ENCODE data around the gene HDLBP.

The HDLBP gene

DNA sequence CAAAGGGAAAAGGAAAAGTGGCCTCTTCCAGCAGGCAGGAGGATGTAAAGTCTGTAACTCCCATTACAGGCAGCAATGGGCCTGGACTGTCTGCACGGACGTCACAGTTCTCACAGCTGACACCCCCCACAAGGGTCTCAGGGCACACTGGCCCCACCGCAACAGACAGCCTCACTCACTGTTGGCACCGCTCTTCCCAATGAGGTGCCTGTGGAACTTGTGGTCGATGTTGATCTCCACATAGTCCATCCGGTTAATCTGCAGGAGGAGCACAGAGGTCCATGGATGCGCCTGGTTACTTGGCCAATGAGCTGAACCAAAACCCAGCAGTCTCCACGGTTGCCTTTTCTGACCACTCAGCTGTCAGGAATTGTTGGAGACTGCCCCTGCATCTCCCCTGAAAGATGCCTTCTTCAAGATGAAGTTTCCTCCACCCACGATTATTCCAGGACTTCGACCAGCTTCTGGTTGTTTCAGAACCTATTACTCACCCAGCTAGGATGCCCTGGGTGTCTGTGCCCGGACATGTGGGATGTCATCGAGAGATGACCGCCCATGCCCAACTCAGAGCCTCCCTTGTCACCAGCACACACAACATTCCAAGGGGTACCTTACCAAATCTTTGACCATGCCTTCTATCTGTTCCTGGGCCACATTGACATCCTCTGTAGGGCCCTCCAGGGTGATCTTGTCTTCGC, 62.5 kb downstream of the HDLBP start:
- peaks cover 68% of the 10 kb centered on the region for H3K36me3 ChIP-seq (ENCODE audit: insufficient read depth, low read length)
- no peak overlapping the region for H3K9ac ChIP-seq (ENCODE audit: low read depth, low read length)
- H3K4me1 ChIP-seq (ENCODE audit: insufficient read depth, low read length): no peaks in the 10 kb centered on the region
- no peaks in the 10 kb centered on the region for H3K9me3 ChIP-seq (ENCODE audit: control insufficient read depth, insufficient read depth, low read length)

DNA sequence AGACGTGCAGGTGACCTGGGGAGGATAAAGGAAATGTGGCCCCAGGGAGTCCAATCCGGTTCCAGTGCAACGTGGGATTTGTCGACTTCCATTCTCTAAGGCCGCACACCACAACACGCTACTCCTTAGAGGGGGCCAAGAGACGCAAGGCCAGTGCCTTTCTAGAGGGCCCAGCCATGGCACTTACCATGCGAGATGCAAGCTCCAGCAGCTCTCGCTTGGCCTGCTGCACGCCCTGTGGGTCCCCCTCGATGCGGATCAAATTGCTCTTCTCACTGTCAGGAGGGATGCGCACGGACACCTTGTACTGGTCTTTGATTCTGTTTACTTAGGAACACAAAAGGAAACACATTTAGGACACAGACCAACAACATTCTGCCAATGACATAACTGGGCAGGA, 65.8 kb downstream of the HDLBP start:
- Histone ChIP-seq H3K4me1 (ENCODE audit: insufficient read depth, low read length) (no peaks in the 10 kb centered on the region), H3K9ac (ENCODE audit: low read depth, low read length) (no peak overlapping the region), H3K9me3 (ENCODE audit: control insufficient read depth, insufficient read depth, low read length) (no peaks in the 10 kb centered on the region), H3K36me3 (ENCODE audit: insufficient read depth, low read length) (peaks cover 57% of the 10 kb centered on the region)

DNA sequence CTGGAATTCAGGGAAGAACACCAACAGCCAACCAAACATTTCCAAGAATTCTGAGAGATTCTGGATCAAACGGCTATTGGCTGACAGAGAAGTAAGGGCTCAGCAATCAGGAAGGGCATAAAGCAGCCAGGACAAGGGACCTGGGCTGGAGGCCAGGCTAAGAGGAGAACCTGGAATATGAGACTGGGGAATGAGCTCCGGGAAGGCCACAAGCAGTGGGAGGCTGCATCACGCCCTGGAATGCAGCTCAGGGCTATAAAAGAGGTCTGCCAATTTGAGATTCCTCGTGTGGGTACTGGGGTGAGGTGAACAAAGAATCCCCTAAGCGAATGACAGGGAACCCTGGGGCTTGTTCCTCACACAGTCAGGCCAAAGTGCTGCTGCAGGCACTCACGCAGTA, 66.6 kb downstream of the HDLBP start:
- H3K9me3 ChIP-seq (ENCODE audit: control insufficient read depth, insufficient read depth, low read length): no peaks in the 10 kb centered on the region
- no peaks in the 10 kb centered on the region for H3K4me1 ChIP-seq (ENCODE audit: insufficient read depth, low read length)
- H3K9ac ChIP-seq (ENCODE audit: low read depth, low read length): no peak overlapping the region
- H3K36me3 ChIP-seq (ENCODE audit: insufficient read depth, low read length): peaks cover 59% of the 10 kb centered on the region

DNA sequence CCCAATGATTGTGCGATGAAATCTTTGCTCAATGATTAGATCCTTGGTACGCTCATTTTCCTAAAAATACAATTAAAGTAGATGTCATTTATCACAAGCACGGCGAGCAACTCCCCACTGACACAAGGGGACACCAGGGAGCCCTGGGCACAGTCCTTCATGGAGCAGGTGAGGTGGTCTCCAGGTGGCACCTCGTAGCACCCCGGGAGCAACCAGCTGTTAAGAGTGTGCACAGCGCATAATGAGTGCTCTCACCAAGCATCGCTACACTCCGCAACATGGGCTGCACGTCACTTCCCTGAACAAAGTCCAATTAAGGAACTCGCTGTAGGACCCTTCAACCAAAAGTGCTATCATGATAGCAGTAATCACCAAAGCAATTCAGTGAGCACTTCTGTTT, 67.2 kb downstream of the HDLBP start:
- no peaks in the 10 kb centered on the region for H3K4me1 ChIP-seq (ENCODE audit: insufficient read depth, low read length)
- H3K9me3 ChIP-seq (ENCODE audit: control insufficient read depth, insufficient read depth, low read length): no peaks in the 10 kb centered on the region
- no peak overlapping the region for H3K9ac ChIP-seq (ENCODE audit: low read depth, low read length)
- H3K36me3 ChIP-seq (ENCODE audit: insufficient read depth, low read length): peaks cover 59% of the 10 kb centered on the region

DNA sequence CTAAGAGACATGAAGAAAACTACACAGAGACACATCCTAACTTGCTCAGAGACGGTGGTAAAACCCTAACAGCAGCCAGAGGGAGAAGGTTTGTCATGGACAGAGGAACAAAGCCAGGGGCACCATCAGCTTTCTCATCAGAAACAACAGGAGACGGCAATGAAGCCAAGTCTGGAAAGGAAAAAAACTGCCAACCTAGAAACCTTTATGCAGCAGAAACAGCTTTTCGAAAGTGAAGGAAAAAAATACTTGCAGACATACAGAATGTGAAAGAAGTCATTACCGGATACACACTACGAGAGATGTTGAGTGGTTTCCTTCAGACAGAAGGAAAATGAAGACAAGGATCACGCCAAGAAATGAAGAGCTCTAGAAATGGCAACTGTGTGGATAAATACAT, 71.1 kb downstream of the HDLBP start:
- Histone ChIP-seq H3K9ac (ENCODE audit: low read depth, low read length) (no peak overlapping the region), H3K9me3 (ENCODE audit: control insufficient read depth, insufficient read depth, low read length) (no peaks in the 10 kb centered on the region), H3K36me3 (ENCODE audit: insufficient read depth, low read length) (peaks cover 52% of the 10 kb centered on the region), H3K4me1 (ENCODE audit: insufficient read depth, low read length) (no peaks in the 10 kb centered on the region)

DNA sequence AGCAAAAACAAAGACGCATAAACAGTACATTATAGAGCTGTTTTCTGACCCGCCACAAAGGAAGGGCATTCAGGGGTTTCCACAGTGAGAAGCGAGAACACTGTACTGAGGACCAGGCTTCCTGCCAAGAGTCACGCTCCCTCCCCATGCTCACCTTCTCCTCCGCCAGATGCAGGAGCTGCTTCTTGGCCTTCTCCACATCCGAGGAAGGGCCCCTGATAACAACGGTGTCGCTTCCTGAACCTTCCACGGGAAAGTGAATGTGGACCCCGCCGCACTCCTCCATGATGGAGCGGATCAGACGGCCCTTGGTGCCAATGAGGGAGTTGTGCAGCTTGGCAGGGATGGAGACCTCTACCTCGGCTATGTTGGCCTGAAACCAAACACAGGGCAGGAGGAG, 73.2 kb downstream of the HDLBP start:
- Histone ChIP-seq H3K9me3 (ENCODE audit: control insufficient read depth, insufficient read depth, low read length) (no peaks in the 10 kb centered on the region), H3K4me1 (ENCODE audit: insufficient read depth, low read length) (no peaks in the 10 kb centered on the region), H3K36me3 (ENCODE audit: insufficient read depth, low read length) (peaks cover 35% of the 10 kb centered on the region), H3K9ac (ENCODE audit: low read depth, low read length) (no peak overlapping the region)

DNA sequence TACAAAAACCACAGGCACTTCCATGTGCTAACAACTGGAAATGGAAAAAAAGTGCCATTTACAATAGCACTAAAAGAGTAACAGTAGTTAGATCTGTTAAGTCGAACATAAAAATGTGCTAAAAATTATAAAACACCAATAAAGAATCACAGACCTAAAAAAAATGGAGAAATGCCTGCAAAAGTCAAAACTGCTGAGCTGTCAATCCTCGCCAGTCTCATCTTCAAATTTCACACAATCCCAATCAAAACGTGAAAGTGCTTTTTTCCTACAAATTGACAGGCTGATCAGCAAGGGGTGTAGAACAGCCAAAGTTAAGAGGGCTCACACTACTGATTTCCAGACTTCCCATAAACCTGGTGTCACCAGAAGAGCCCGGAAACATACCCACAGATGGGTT, 73.8 kb downstream of the HDLBP start:
- Histone ChIP-seq H3K4me1 (ENCODE audit: insufficient read depth, low read length) (no peaks in the 10 kb centered on the region), H3K9me3 (ENCODE audit: control insufficient read depth, insufficient read depth, low read length) (no peaks in the 10 kb centered on the region), H3K36me3 (ENCODE audit: insufficient read depth, low read length) (peaks cover 31% of the 10 kb centered on the region), H3K9ac (ENCODE audit: low read depth, low read length) (no peak overlapping the region)

DNA sequence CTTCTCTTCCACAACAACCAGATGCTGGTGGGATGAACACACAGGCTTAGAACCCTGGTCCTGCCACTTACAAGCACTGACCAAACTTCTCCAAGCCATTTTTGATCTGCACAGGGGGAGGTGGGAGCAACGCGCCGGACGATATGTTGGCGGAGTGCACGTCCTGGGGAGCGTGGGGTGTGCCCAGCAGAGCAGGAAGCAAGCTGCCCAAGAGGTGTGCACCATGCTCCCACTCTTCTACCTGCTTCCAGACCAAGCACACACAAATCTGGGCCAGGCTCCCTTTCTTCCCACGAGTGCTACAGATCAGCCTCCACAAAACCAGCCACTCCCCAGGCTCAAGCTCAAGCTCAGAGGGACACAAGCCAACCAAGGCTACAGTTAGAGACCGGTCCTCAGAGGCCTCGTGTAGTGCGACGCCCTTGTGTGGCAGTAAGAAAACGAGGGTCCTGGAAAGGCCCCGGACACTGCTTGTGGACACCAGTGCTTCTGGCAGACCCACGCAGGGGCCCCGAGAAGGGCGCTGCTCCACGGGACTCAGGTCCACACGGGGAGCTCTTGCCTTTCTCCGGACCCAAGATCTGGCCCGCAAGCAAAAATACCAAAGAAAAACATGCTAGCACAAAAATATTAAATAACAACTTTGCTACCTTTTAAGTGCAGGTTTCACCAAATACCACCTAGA, 75.0 kb downstream of the HDLBP start:
- Histone ChIP-seq H3K9ac (ENCODE audit: low read depth, low read length) (no peak overlapping the region), H3K4me1 (ENCODE audit: insufficient read depth, low read length) (no peaks in the 10 kb centered on the region), H3K9me3 (ENCODE audit: control insufficient read depth, insufficient read depth, low read length) (no peaks in the 10 kb centered on the region), H3K36me3 (ENCODE audit: insufficient read depth, low read length) (peaks cover 27% of the 10 kb centered on the region)

DNA sequence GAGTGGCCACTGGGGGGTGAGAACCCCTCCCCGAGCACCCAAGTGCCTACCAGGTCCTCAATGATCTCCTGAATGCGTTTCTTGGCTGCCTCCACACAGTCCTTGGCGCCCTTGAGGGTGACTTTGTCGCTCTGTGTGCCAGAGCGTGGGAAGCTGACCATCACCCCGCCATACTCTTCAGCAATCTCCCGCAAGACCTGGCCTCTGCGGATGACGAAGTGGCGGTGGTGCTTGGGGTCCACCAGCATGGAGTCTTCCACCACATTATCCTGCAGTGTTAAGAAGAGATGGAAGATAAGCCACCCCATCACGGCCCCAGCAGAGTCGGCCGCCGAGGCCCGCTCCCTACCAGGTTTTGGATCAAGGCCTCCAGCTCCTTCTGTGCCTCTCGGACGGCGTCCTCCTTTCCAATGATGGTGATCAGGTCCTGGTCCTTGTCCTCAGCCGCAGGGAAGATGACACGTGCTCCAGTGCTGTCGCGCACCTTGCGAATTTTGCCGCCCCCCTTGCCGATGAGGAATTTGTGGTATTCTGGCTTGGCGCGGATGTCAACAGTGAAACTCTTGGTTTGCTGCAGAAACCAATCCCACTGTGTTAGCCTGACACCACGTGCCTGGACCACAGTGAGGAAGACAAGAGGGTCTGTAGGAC, 75.8 kb downstream of the HDLBP start:
- Histone ChIP-seq H3K9ac (ENCODE audit: low read depth, low read length) (no peak overlapping the region), H3K36me3 (ENCODE audit: insufficient read depth, low read length) (peaks cover 33% of the 10 kb centered on the region), H3K4me1 (ENCODE audit: insufficient read depth, low read length) (no peaks in the 10 kb centered on the region), H3K9me3 (ENCODE audit: control insufficient read depth, insufficient read depth, low read length) (no peaks in the 10 kb centered on the region)

DNA sequence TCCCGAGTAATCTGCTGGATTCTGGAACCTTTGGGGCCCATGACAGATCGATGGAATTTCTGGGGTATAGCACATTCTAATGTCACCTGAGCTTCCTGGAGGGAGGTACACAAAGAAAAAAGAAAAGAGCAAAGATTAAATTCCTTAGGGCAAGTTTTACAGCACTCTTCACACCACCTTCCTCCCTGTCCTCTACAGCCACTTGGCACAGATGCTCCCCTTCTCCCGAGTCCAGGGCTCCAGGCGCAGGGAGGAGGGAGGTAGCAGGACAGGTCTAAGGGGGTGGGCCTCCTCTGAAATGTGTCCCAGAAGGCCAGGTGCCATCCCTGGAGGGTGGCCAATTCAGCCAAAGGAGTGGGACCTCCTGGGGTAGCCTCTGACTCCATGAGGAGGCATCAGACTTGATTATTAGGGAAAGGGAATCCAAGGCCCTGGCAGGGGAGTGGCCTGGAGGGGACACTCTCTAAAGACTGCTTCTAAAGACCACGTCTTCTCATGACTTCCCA, 76.7 kb downstream of the HDLBP start:
- H3K4me1 ChIP-seq (ENCODE audit: insufficient read depth, low read length): no peaks in the 10 kb centered on the region
- peaks cover 32% of the 10 kb centered on the region for H3K36me3 ChIP-seq (ENCODE audit: insufficient read depth, low read length)

DNA sequence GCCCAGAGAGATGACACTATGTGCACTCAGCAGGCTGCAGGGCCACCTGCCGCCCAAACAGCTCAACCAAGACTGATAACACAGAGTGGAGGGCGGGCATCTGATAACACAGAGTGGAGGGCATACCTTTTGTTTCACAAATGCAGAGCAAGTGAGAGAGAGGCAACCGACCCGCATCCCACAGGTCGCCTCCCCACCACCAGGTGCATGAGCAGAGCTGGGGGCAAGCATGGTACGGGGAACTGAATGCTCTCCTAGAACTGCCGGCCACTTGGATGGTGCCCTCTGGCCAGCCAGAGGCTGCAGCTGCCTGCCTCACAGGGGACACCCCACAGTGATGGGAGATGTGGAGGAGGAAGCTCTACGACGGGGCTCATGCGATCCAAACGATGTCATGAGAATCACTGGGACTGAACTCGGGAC, 77.5 kb downstream of the HDLBP start:
- no peak overlapping the region for H3K9ac ChIP-seq (ENCODE audit: low read depth, low read length)
- no peaks in the 10 kb centered on the region for H3K4me1 ChIP-seq (ENCODE audit: insufficient read depth, low read length)
- H3K9me3 ChIP-seq (ENCODE audit: control insufficient read depth, insufficient read depth, low read length): no peaks in the 10 kb centered on the region
- H3K36me3 ChIP-seq (ENCODE audit: insufficient read depth, low read length): peaks cover 34% of the 10 kb centered on the region

More for the DNA sequence above, 76.7 kb downstream of the HDLBP start:
- no peak overlapping the region for H3K9ac ChIP-seq (ENCODE audit: low read depth, low read length)
- H3K9me3 ChIP-seq (ENCODE audit: control insufficient read depth, insufficient read depth, low read length): no peaks in the 10 kb centered on the region

DNA sequence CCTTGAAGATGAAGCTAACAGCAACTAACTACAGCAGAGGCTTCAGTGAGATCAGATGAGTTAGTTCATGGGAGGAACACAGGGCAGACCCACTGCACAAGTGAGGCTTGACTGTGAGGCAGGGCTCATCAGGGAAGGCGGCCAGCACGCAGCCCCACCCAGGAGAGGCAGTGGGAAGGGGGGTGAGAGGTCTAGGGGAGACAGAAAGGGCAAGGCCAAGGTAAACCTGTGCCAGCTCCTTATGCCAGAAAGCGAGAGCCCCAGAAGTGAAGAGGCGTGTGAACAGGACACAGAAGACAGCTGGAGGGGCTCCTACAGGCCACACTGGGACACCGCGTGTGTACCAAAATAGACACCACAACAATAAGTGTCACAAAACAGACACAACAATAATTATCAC, 78.4 kb downstream of the HDLBP start:
- Histone ChIP-seq H3K9me3 (ENCODE audit: control insufficient read depth, insufficient read depth, low read length) (no peaks in the 10 kb centered on the region), H3K9ac (ENCODE audit: low read depth, low read length) (no peak overlapping the region), H3K4me1 (ENCODE audit: insufficient read depth, low read length) (no peaks in the 10 kb centered on the region), H3K36me3 (ENCODE audit: insufficient read depth, low read length) (peaks cover 27% of the 10 kb centered on the region)

DNA sequence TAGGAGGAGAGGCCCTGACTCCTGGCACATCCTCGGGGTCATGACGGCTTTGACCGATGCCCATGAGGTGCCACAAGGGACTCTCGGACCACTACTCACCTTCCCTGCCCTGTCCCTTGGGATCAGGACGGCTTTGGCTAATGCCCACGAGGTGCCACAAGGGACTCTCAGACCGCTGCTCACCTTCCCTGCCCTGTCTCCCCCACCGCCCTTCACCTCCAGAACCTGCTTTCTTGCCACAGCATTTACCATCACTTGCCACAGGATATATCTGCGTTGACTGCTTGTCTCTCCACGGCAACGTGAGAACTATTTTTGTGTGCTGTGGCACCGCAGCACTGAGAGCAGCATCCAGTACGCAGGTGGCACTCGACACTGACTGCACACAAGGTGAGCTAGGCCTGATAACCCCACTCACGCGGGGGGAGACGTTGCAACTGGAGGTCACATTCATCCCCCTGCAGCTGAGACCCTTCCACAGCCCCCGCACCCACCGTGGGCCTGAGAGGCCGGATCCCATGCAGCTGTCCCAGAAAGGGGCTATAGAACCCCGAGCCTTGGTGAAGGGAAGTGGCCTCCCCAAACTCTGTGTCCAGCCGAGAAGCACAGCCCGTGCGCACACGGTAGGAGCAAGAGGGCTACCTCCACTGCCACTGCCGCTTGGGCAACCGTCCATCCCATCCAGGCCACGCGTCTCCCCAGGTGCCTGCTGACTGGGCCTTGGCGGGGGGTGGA, 79.4 kb downstream of the HDLBP start:
- Histone ChIP-seq H3K4me1 (ENCODE audit: insufficient read depth, low read length) (no peaks in the 10 kb centered on the region), H3K9me3 (ENCODE audit: control insufficient read depth, insufficient read depth, low read length) (no peaks in the 10 kb centered on the region), H3K9ac (ENCODE audit: low read depth, low read length) (no peak overlapping the region), H3K36me3 (ENCODE audit: insufficient read depth, low read length) (peaks cover 31% of the 10 kb centered on the region)

DNA sequence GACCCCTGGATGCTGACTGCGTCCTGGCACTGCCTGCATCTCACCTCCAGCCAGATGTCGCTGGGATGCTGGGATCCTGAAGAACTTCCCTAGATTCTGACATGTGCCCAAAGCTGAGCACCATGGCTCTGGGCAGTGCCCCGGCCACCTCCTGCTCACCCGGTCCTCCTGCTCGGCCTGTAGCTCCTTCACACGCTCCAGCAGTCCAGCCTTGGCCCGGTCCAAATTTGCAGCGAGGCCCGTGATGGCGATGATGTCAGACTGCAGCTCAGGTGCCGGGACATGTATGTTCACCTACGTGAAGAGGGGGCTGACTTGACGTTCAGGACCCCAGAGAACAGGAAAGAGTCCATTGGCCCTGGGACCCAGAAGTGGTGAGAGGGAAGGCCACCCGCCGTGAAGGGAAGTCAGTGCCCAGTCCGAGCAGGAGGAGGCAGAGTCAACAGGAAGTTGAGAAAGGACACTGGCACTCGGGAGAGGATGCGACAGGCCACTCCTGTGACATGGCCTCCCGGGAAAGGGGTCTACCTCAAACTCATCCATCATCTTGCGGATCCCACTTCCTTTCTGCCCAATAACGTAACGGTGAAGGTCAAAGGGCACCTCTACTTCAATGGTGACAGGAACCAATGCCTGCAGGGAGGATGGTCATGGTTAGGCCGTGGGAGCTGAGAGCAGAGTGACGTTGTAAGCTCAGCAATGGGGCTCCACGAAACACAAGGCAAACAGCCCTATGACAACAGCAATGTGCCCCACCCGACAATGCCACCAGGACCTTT, 80.3 kb downstream of the HDLBP start:
- Histone ChIP-seq H3K9me3 (ENCODE audit: control insufficient read depth, insufficient read depth, low read length) (no peaks in the 10 kb centered on the region), H3K4me1 (ENCODE audit: insufficient read depth, low read length) (no peaks in the 10 kb centered on the region), H3K9ac (ENCODE audit: low read depth, low read length) (no peak overlapping the region), H3K36me3 (ENCODE audit: insufficient read depth, low read length) (peaks cover 29% of the 10 kb centered on the region)
